ENCODE data around the gene MYL9.
"Not testable (repeated sequence)": the region's sequence is repeated elsewhere in the genome, so short reads cannot be mapped to it uniquely, and the experiment has no call there.

DNA sequence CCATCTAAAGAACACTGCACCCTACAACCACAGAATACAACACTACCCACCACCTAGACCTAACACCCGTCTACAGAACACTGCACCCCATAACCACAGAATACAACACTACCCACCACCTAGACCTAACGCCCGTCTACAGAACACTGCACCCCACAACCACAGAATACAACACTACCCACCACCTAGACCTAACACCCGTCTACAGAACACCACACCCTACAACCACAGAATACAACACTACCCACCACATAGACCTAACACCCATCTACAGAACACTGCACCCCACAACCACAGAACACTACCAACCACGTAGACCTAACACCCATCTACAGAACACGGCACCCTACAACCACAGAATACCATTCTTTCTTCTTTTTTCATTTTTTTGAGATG lies 23.4 kb downstream of the MYL9 start:
- TF ChIP-seq, protein P1, sequence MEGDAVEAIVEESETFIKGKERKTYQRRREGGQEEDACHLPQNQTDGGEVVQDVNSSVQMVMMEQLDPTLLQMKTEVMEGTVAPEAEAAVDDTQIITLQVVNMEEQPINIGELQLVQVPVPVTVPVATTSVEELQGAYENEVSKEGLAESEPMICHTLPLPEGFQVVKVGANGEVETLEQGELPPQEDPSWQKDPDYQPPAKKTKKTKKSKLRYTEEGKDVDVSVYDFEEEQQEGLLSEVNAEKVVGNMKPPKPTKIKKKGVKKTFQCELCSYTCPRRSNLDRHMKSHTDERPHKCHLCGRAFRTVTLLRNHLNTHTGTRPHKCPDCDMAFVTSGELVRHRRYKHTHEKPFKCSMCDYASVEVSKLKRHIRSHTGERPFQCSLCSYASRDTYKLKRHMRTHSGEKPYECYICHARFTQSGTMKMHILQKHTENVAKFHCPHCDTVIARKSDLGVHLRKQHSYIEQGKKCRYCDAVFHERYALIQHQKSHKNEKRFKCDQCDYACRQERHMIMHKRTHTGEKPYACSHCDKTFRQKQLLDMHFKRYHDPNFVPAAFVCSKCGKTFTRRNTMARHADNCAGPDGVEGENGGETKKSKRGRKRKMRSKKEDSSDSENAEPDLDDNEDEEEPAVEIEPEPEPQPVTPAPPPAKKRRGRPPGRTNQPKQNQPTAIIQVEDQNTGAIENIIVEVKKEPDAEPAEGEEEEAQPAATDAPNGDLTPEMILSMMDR (IDR thresholded peaks at IDR 0.05 in 4 of 5, conservative IDR thresholded peaks at IDR 0.05 in 1 of 5): not testable (repeated sequence)
- TF ChIP-seq POLR2A (IDR thresholded peaks at IDR 0.05): not testable (repeated sequence)
